ENCODE results near the gene SPATA32.

Gene SPATA32

DNA sequence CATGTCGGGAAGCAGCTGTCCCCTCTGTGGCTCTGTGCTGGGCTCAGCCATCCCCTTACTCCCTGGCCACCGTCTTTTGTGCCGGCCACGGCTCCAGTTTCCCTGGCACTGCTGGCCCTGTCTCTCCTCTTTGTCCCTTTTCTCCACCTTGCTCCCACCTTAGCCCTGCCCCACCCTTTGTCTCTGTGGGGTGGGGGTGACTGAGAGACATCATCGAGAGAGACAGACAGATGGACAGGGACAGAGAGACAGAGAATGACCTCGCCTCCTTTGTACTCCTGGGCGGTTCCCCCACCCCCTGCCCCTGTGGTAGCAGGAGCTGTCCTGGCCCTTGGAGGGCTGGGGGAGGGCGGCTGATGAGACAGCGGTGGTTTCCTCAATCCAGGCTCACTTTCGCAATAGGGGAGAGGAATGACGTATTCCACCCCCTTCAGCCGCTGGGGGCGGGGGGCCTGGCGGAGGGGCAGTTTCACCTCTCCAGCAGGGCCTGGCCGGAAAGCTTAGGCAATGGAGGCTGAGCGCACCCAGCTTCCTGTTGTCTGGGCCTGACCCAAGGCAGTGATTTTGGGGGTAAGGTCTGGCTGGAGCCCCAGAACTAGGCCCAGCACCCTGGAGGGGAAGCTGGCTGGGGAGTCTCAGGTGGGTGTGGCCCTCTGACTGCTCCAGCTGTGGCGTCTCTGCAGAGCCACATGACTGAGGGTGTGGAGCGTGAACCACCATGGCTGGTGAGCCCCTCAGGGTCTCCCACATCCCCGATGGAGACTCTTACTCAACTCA lies 32.9 kb downstream of the SPATA32 start:
- peak; percentile 98 to 99 (median 99) for DNase-seq

DNA sequence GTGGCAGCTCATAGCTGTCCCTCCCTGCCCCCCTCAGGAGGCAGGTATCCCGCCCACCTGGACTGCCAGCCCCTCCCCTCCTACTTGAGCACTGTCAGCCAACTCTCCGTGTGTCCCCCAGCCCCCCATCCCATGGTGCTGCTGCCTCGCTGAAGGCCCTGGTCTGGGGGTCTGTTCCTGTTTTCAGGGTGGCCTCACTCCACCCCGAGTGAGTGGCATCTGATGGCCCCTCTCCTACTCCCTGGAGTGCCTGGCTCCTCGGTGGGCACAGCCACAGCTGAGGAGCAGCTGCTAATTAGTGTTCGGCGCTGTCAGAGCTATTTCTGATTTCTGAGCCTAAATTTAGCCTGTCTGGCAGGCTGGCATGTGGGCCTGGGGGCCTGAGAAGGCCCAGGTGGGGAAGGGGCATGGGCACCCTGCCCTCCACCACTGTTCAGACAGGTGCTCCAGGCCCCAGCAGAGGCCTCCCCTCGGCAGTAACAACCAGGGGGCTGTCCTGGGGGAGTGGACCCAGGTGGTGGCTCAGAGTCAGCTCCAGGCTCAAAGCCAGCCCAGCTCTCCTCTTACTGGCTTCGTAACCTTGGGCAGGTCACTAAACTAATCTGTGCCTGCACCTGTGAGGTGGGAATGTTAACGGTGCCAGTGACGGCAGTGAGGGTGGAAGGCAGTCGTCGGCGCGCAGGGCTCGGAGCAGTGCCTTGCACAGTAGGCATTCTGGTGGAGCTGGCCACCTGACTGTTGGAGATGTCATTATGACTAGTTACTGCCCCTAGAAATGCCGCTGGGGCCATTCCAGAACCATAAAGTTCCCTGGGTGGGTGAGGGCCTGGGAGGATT lies 33.8 kb downstream of the SPATA32 start:
- DNase-seq: peak in 3 of 4 experiments; percentile 49 to 57 (median 53)

DNA sequence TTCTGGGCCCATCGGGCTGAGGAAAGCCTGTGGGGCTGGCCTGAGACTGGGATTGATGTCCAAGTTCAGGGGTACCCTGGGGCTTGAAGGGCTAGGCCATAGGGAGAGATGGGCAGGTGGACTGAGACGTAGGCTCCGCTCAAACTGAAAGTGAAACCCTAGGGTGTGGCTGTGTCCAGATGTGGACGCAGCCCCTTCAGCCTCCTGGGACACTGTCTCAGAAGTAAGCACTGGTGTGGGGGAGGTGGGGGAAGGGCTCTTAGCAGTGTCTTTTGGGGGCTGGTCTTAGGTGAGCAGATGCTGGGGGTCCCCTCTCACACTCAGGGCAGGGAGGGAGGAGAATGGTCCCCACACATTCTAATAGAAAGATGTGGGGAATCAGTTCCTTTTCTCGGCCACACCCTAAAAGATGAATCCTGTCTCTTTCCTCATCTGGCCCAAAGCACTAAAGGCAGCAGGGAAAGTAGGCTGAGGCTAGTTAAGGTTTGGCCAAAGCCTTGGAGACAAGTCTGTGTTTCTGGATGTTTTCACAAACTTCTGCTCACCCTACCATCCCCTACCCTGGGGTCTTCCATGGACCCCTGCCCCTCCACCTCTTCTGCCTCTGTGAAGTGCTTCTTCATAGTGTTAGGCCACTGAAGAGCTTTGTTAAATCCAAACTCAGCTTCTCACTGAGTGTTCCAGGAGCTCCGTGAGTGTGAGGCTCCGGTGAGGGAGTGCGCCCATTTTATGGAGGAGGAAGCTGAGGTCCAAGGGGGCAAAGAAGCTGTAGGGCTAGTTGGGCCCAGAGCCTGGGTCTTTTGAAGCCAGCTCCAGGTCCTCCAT lies 34.6 kb downstream of the SPATA32 start:
- DNase-seq: peak in 3 of 4 experiments; percentile 56 to 68 (median 61)

DNA sequence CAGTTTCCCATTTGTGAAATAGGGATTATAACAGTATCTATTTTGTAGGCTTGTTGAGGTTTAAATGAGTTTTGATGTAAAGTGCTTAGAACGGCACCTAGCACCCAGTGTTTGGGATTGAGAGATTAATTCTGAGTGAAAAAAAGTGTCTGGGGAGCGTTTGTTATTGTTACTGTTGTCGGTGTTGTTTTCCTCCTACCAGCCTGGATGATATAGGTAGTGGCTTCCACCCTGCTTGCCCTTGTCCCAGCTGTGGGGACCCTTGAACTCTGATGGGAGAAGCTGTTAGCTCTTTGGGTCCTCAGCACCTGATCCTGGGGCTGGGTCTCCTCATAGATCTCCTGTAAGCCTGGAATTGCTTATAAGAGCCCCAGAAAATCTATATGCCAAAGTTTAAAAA lies 35.3 kb downstream of the SPATA32 start:
- no peak for DNase-seq

DNA sequence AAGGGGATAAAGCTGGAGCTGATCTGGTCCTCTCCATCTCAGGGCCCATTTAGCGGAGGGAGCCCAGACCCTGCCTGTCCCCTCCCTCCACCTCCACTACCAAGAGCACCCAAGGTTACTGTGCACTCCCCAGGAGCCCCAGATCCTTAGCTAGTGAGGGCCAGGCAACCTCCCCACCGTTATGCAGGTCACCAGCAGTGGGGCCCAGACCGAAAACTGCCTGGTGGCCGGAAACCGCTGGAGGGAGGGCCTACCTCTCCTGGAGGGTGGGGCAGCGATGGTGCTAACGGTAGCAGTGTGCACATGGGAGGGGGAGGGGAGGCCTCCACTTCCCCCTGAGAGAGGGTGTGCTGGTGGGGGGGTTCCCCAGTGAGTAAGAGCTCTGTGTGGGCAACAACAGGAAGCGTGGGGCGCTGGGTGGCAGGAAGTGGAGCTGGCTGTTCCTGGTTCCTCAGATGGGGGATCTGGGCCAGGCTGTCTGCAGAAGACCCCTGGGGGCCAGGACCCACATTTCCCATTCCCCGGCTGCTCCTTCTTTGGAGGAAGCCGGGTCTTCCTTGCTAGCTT lies 35.8 kb downstream of the SPATA32 start:
- peak; percentile 90 to 96 (median 95) for DNase-seq

DNA sequence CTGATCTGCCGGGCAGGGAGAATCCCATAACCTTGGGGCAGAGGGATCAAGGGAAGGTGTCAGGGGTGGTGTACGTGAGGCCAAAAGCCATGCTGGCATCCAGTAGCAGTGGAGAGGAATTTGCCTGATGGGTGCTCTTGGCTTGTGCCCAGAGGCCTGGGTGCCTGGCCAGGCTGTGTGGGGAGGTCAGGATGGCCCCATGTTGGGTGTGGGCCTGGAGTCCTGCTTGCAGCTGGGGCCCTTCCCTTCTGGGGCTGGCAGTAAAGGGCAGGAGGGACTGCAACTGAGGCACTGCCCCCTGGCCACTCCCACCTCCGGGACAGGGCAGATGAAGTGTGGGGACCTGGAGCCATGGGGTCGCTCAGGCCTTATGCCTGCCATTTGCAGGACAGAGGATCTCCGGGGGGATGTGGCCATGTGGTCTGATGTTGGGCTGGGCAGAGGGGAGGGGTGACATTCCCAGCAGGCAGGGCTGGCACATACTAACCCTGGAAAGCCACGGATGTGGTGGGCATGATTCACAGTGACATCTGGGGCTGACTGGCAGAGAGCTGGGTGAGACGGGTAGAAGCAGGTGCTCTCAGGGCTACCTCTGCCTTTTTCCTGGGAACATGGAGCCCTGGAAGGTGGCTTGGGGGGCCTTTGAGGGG lies 36.7 kb downstream of the SPATA32 start:
- peak in 2 of 4 experiments; percentile 26 to 41 for DNase-seq

DNA sequence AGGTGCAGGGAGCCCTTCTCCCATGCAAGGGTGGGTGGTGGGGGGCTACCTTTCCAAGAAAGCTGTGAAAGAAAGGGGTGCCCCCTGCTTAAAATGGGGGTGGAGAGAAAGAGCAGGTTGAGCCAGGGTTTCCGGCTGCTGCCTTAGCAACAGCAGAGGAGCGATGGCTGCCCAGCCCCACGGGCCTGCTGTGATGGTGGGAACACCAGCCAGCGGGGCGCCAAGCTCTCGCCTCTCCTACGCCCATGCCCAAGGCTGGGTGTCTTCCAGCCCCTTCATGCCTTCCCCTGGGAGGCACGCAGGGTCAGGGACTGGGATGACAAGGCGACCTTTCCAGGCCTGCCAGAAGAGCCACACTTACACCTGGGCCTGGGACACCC lies 37.2 kb downstream of the SPATA32 start:
- peak in 1 of 4 experiments; percentile 35 for DNase-seq

DNA sequence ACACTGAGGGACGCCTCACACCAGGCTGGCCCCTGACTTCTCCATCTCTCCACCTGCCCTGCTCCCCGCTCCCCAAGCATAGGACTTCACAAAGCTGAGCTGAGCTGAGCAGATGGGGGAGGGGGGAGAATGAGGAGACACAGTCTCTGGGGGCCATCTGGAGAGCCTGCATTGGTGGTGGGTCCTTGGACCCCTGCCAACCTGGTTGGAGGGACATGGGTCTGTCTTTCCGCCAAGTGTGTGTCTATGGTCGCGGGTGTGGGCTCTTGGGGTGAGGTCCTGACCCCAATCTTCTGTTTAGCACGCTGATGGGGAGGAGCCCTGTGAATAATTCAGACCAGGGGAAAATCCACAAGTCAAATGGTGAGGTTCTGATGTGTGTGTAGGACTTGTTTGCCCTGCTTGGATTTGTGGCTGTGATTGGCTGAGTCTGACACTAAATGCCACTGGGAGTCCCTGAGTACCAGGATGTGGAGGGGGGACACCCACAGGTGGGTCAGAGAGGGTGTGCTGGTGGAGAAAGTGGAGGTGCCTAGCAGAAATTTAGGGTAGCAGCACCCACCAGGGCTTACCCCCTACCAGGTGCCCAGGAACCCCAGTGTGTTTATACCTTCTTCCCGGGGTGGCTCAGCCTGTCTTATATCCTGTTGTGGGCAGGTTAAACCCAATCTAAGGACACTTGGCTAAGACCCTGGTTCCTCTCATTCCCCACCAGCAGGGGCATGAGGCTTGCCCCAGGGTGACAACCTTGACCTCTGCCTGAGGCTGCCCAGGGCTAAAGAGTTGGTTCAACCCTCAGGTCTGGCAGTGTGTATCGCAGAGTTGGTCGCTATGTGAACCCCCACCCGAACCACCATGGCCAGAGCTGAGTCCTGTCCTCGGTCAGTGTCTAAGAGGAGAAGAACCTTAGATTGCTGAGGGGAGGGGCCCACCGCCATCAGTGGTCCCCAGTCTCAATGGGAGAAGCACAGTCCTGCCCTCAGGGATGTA lies 38.1 kb downstream of the SPATA32 start:
- peak in 1 of 4 experiments; percentile 18 for DNase-seq

DNA sequence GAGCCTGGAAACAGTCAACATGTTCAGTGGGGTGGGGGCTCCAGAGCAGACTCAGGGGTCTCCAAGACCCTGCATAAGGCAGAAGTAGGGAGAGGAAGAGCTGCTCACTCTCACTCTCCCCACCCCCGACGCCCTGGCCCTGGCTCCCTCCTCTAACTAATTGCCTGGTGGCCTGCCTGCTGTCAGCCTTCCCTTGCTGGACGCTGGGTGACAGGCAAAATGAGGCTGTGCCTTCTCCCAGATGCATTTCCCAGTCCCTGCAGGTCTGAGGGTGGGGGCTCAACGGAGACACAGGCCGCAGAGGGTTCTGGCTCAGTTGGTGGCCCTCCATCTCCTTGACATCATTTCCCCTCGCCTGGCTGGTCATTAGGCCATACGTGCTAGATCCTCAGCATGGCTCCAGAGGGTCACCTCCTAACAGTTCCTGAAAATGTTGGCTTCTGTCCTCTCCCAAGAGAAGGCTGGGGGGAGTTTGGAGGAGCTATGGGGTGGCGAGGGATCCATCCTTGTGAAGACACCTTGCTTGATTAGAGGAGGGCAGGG lies 38.8 kb downstream of the SPATA32 start:
- peak in 3 of 4 experiments; percentile 55 to 63 (median 57) for DNase-seq

DNA sequence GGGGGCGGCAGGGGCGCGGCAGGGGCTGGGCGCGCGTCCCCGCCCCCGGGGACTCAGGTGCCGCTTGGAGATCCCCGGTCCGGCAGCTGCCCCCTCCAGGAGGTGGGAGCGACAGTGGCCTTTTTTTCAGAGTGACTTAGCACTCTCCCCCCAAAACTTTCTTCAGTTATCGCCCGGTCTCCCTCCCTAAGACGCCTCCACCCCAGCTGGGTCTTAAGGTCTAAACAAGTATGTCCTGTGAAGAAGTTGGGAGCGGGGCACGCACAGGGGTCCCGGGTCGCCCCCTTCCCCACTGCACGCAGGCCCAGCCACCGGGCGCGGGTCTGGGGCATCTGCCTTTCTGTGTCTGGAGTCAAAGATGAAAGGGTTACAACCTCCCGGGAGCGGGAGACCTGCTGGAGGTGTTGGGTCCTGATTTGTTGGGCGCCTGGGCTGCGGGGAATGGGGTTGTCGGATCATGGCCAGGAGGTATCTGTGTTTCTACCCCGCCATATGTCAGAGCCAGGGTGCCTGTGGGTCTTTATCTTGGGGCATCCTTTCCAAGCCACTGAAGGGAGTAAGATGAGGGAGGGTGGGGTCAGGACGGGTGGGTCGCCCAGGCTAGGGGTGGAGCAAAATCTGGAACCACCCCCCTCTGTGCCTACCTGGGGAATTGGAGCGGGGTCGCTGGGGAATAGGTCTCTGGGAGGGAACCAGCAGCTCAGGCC lies 39.5 kb downstream of the SPATA32 start:
- DNase-seq: peak in 2 of 4 experiments; percentile 27 to 36

DNA sequence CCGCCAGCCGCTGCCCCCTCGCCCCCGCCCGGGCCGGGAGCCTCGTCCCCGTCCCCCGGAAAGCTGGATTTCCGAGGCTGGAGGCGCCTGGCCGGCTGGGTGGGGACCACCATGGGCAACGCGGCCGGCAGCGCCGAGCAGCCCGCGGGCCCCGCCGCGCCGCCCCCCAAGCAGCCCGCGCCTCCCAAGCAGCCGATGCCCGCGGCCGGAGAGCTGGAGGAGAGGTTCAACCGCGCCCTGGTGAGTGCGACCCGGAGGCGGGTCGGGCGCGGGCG lies 39.9 kb downstream of the SPATA32 start:
- peak in 2 of 4 experiments; percentile 37 to 46 for DNase-seq

DNA sequence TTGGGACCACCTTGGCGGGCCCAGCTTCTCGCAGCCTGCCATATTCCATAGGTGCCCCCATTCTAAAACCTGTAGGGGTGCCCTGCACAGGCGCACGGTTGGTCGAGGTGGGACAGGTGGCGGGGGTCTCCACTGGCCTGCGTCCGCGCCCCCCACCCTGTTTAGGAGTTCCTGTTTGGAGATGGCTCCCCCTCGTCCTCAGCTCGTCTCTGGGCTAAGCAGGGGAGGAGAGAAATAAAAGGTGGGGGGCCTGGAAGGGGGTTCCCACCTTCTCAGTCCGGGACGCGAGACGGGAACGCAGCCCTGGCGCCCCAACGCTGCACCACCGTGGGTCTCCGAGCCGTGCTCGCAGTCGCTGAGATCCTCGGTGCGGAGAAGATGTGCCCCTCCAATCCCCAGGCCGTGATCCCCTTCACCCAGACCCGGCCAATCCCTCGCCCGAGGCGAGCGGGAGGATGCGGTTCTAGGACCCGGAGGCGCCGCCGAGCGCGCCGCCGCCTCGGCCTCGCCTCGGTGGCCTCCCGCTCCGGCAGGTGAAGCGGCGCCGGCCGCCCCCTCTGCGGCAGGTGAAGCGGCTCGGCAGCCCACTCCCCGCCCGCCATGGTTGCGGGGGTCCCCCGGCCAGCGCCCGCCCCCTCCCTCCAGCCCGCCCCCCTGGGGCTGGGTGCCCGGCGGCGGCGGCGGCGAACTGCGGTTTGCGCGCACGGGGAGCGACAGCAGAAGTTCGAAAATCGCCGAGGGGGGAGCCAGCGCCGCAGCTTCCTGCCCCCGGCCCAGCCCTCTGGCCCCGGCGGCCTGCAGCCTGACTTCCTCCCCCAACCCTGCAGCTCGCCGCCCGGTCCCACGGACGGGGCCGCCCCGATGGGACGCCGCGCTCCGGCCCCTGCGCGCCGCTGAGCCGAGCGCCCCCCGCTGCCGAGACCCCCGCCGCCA lies 40.5 kb downstream of the SPATA32 start, which contains the start of gene FMNL1:
Gene FMNL1, plus strand, starts transcription at position 805 of the 933 bp plus-strand sequence. CDS start 240 bp downstream, outside the sequence.
- DNase-seq: peak; percentile 78 to 93 (median 86)

DNA sequence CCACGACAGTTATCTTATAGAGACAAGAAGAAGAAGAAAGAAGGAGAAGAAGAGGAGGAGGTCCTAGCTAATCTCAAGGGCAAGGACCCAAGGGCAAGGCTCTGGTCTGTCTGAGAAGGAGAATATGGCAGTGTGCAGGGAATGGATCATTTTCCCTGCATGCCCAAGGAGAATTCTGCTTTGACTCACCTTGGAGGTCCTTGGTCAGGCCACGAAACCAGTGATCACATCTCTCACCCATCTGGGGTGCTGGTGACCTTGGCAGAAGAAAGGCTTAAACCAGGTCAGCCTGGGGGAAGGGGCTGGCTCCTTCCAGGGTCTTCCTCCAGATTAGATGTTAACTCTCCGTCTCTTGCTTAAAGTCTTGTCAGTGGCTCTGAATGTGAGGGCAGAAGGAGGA lies 41.8 kb downstream of the SPATA32 start:
- DNase-seq: no peak

DNA sequence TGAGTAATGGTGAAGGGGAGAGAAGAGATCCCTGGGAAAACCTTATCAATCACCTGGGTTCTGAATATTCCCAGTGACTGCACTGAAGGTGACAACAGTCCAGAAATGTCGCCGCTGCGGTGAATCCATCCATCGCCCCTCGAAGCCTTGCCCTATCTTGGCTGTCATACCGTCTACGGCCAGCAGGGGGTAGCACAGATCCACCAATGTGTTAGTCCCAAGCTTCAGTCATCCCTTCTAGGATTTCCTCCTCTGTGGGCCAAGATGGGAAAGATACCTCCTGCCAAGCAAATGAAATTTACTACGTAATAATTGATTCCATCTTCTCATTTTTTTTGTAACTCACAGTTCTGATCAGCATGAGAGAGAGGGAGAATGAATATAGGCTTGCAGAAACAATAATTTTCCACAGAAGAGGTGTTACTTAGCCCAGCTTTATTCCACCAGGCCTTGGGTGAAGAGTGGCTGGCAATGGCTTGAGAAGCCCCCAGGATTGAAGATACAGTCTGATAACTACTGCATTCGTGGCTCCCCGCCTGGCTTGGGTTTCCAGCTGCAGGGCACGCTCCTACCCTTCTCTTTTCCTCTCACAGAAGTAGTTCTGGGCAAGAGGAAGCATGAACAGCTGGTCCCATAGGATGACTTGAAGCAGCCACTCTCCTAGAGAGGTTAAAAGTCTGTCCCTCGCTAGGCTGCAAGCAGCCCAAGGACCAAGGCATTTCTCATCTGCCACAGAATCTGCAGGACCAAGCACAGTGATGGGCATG lies 42.8 kb downstream of the SPATA32 start:
- peak; percentile 84 to 92 (median 88) for DNase-seq
